SU-DHL-6 (cell line): ENCODE measurements around the gene ANKEF1.

Experiments
- EZH2phosphoT487 ChIP-seq: fragments of 200-600 bp; sonication (generic), shearing (Covaris generic); conservative IDR thresholded peaks from 2 replicates; pipeline ENCODE4 v1.6.1; 2018; ENCODE audit warnings: mild to moderate bottlenecking, antibody characterized with exemption, low read length, moderate library complexity, mixed read lengths
- TF ChIP-seq, protein P1 (sequence below): fragments of 200-600 bp; sonication (generic); IDR thresholded peaks from one replicate; pipeline ENCODE4 v1.5.1; 2017; ENCODE audit warnings: antibody characterized with exemption, mild to moderate bottlenecking, low read length, moderate library complexity; ENCODE audit not compliant: insufficient read depth, poor library complexity, severe bottlenecking

DNA sequence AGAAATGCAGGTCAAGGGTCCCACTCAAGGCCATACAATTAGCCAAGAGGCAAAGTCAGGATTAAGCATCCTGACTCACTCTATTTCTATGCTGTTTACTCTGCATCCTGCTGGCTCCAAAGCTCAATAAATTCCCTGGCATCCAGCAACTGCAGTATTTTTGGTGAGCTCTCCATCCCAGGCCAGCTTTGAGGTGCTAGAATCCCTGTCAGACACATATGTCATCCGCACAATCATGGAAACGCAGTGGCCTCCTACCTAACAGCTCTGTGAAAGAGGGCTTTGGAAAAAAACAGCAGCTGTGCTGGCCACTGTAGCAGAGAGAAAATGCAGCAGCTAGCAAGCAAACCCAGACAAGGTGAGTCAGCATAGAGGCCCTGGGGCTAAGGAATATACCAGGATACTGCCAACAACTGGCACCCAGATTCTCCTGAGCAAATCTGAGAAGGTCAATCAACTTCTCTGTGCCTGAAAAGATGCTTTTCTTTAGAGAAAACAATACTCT, 58.4 kb downstream of the ANKEF1 start:
- TF ChIP-seq, protein P1, sequence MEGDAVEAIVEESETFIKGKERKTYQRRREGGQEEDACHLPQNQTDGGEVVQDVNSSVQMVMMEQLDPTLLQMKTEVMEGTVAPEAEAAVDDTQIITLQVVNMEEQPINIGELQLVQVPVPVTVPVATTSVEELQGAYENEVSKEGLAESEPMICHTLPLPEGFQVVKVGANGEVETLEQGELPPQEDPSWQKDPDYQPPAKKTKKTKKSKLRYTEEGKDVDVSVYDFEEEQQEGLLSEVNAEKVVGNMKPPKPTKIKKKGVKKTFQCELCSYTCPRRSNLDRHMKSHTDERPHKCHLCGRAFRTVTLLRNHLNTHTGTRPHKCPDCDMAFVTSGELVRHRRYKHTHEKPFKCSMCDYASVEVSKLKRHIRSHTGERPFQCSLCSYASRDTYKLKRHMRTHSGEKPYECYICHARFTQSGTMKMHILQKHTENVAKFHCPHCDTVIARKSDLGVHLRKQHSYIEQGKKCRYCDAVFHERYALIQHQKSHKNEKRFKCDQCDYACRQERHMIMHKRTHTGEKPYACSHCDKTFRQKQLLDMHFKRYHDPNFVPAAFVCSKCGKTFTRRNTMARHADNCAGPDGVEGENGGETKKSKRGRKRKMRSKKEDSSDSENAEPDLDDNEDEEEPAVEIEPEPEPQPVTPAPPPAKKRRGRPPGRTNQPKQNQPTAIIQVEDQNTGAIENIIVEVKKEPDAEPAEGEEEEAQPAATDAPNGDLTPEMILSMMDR = no peak
- TF ChIP-seq EZH2phosphoT487 = no peak
